Left cardiac atrium (tissue), 4 donors: ENCODE data around the gene SH3TC2. TPM values are rescaled to one million over a fixed set of nuclear protein-coding genes. Genes with fewer than 3 reads are reported as not detected.

Experiments used
- ATAC-seq, 2 donors: fragments of 200-7000 bp; cut with Tn5 transposase; one replicate each; pipeline ENCODE4 v1.9.1; 2020; ENCODE audit warnings: mild to moderate bottlenecking in 2 of 2, moderate library complexity in 2 of 2
- DNase-seq: peaks from one replicate; pipeline ENCODE4 v3.0.0-alpha.2; 2020
- intact Hi-C, 2 donors: fragments of 100-400 bp; cut with DNase I; formaldehyde crosslinking; loops; one replicate each; pipeline versions ENCODE4 v1.14.1 to v1.15.1; 2022 to 2023
- microRNA-seq, 2 donors: library from miRNA; unstranded; fragments of <30 nt; microRNA quantifications; one replicate each; pipeline ENCODE4 v1.2.0, GENCODE V29; 2020
- total RNA-seq, 2 donors: library from RNA; stranded (reverse); fragmentation: NEBNext Ultra II Directional; extraction: Animal tissue kit (Norgen Biotek cat#: 25700); gene quantifications; one replicate each; pipeline ENCODE4 v1.2.1, GENCODE V29; 2021
- donor health status: DM: no; HTN: yes; CAD: no.
- donor health status: DM: no; HTN: yes; CAD: no; lungs with severe emphysema.
- donor health status: DM: yes; HTN: yes; CAD: no.
- donor health status: Dilated cardiomyopathy.

SH3TC2 gene
- total RNA-seq, 2 donors from 2014 or later: 3.1 to 20.1 TPM

GRCh38 chr5:148965511-148966265, 97.2 kb downstream of the SH3TC2 start:
- intact Hi-C loops: no loop called here

DNA sequence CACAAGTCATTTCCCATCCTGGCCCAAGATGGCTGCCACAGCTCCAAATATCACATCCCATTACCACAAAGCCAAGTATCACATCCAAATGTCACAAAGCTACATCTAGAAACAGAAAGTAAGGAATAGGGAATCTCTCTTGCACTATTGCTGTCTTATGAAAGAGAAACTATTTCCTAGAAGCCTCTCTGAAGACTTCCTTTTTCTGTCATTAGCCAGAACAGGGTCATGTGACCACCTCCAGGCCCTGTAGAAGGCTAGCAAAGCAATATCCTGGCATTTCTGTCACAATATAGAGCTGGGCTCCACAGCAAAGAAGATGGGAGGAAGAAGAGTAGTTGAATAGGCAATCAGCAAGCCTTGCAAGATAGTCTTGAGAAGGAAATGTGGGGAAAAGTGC, 99.2 kb downstream of the SH3TC2 start:
- DNase-seq (no peak), ATAC-seq (peak in 1 of 2 donors; percentile 25)
- intact Hi-C loops: no loop called here

More at GRCh38 chr5:148965511-148966265, 97.2 kb downstream of the SH3TC2 start:
- ATAC-seq (peak; percentile 88 to 93), DNase-seq (peak; percentile 72)

GRCh38 chr5:148962761-148963324, 100.0 kb downstream of the SH3TC2 start:
- intact Hi-C loops: no loop called here
- DNase-seq (no peak), ATAC-seq (no peak)

DNA sequence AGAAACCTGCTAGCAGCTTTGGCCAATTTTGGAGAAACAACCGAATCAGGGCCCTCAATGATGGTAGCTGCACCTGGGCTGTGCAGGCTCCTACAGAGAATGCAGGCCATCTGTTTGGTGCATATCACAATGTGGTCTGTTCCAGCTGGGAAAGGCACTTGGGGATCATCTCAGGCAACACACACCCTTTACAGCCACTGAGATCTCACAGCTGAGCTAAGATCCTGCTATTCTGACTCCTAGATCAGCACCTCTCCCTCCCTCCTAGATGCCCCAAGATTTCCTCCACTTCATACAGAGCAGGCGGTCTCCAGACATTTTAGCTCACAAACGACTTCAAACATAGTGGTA, 100.7 kb downstream of the SH3TC2 start:
- intact Hi-C loops: no loop called here
- ATAC-seq (no peak), DNase-seq (no peak)

DNA sequence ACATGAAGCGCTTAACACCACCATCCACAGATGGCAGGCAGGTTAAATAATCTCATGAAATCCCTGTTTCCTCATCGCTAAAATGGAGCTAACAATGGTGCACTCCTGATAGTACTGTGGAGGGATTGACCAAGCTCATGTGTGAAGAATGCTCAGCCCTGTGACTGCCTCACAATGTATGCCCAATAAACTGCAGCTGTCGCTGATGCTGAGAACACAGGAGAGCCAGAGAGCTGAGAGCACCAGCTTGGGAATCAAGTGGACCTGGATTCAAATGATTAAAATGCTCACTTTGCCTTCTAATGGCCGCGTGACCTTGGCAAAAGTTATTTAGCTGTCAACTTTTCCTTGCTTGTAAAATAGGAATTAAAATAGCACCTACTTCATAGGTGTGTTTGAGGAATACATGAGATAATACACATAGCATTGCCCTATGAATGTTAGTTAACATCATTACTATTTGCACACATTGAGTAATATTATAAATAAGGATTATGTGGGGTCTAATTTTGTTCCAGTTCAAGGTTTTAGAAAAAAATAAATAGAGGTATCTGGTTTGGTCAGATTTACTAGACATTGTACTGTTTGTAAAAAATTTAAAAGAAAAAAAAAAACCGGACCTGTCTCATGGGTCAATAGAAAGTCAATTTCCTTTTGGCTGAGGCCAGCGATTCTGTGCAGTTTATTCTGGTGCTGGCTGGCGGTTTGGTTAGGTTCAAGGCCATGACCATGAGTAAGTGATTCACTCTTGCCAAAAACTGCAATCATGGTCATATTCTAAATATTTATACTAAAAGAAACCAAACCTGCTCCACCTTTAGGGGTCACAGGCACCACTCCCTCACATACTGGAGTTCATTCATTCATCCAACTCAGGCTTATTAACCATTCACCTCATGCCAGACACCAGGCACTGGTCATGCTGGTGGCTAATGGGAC, 101.3 kb downstream of the SH3TC2 start:
- DNase-seq (no peak), ATAC-seq (no peak)
- intact Hi-C loops: no loop called here

- ATAC-seq (no peak), DNase-seq (no peak)
- intact Hi-C loops: no loop called here
Measured at GRCh38 chr5:148960070-148960769, 102.6 kb downstream of the SH3TC2 start.

- ATAC-seq (peak; percentile 28 to 61), DNase-seq (no peak)
- intact Hi-C loops: loop anchor here (2.0 to 5.0 kb wide), 3 partner anchors 23 to 217 kb away; partner anchors contain the start of gene ADRB2 (in 2 of the 2)
Measured at GRCh38 chr5:148957591-148958202, 105.2 kb downstream of the SH3TC2 start.

DNA sequence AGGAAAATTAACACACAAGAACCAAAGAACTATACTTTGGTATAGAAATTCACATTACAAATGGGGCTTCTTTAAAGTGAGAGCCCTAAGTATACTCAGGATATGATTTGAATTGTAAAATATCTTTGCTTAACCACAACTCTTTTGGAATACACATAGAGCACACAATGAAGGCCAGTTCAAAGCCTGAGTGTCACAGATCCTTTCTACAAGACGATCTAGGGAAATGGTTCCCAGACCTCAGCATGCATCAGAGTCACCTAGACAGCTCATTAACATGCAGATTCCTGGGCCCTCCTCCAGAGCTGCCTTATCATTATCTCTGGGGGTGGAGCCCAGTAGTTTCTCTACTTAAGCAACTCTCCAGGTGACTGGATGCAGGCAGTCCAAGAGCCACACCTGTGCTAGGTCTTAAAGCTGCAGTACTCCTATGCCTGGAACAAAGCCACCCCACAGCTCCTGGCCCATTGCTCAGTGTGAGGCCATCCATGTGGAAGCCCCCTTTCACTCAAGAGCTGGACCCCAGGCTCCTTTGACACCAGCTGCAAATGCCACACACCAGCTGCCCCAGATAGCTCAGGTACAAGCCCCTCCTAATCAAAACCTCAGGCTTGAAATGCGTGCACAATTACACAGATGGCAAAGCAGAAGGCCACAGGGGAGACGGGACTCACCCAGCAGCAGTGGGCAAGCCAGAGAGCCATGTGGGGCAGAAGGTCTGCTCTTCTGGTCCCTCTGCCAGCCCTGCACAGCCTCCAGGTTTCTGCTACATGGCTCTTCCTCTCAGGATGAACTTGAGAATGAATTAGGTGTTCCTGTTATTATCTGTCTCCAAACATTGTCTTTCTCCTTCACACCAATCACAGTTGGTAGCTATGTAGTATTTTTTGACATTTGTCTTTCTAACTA, 106.1 kb downstream of the SH3TC2 start:
- ATAC-seq: no peak

More for the DNA sequence above, 106.1 kb downstream of the SH3TC2 start:
- DNase-seq: no peak
- intact Hi-C loops: loop anchor here (2.0 to 5.0 kb wide), 3 partner anchors 22 to 216 kb away; partner anchors contain the start of gene ADRB2 (in 2 of the 2)

Small RNA genes within 50 kb of the gene (microRNA-seq; reads per million reads assigned to microRNA genes)
- 54.7 to 125 reads per million in 2 donors for gene MIR584

Other genes starting within 250 kb of the SH3TC2 start
- 1 to 10 TPM; 3.3 to 5.8 TPM for gene ADRB2, start 236.5 kb downstream of the SH3TC2 start, total RNA-seq
- gene ABLIM3, start 78.4 kb upstream of the SH3TC2 start, total RNA-seq: 100 to 1,000 TPM; 106 to 129 TPM
- gene AFAP1L1, start 208.8 kb upstream of the SH3TC2 start, total RNA-seq: 10 to 100 TPM; 32.8 to 38.6 TPM